Stimulated activated naive CD8-positive, alpha-beta T cell treated with anti-CD3 and anti-CD28 coated beads, Interleukin-15, Interleukin-2, amounts not matched to agents 100 U/mL and 50 U/mL, for 24 hours (primary cell): ENCODE data around the gene LYRM7.
"Not testable (repeated sequence)": the region's sequence is repeated elsewhere in the genome, so short reads cannot be mapped to it uniquely, and the experiment has no call there.

ENCODE experiments used
- ATAC-seq: fragments of 150-1000 bp; cut with Tn5 transposase; one replicate; pipeline ENCODE4 v1.10.0; 2021
- DNase-seq: peaks from one replicate; pipeline ENCODE4 v3.0.0; 2021

The LYRM7 gene

GRCh38 chr5:131170540-131171275, at the start of gene LYRM7:
Gene LYRM7 (plus strand): TSS chr5:131170944. CDS start chr5:131171021, 77 bp downstream.
- peak; percentile 92 for DNase-seq
- ATAC-seq: peak; percentile 97

- DNase-seq, ATAC-seq: not testable (repeated sequence)
Observed at GRCh38 chr5:131127244-131127643, 43.5 kb upstream of the LYRM7 start.

GRCh38 chr5:131129306-131129705, 41.4 kb upstream of the LYRM7 start:
- DNase-seq (no peak), ATAC-seq (no peak)

GRCh38 chr5:131133091-131133490, 37.7 kb upstream of the LYRM7 start:
- not testable (repeated sequence) for DNase-seq, ATAC-seq

GRCh38 chr5:131138406-131138805, 32.3 kb upstream of the LYRM7 start:
- DNase-seq, ATAC-seq: not testable (repeated sequence)

GRCh38 chr5:131139321-131139720, 31.4 kb upstream of the LYRM7 start:
- DNase-seq (no peak), ATAC-seq (no peak)

GRCh38 chr5:131142970-131143617, 27.6 kb upstream of the LYRM7 start:
- ATAC-seq (no peak), DNase-seq (no peak)

- DNase-seq: no peak
- no peak for ATAC-seq
Observed at GRCh38 chr5:131147258-131147657, 23.5 kb upstream of the LYRM7 start.

GRCh38 chr5:131148835-131149234, 21.9 kb upstream of the LYRM7 start:
- ATAC-seq (no peak), DNase-seq (no peak)

- no peak for DNase-seq
- ATAC-seq: peak; percentile 36
Observed at GRCh38 chr5:131150408-131150807, 20.3 kb upstream of the LYRM7 start.

GRCh38 chr5:131151216-131151615, 19.5 kb upstream of the LYRM7 start:
- DNase-seq: no peak
- no peak for ATAC-seq

GRCh38 chr5:131156385-131156784, 14.4 kb upstream of the LYRM7 start:
- ATAC-seq: no peak
- no peak for DNase-seq

GRCh38 chr5:131156957-131157356, 13.8 kb upstream of the LYRM7 start:
- no peak for DNase-seq
- ATAC-seq: no peak

- no peak for DNase-seq
- ATAC-seq: no peak
Observed at GRCh38 chr5:131160134-131160533, 10.6 kb upstream of the LYRM7 start.

GRCh38 chr5:131163276-131164119, 7.2 kb upstream of the LYRM7 start:
- no peak for ATAC-seq
- DNase-seq: no peak

- peak; percentile 75 for ATAC-seq
Observed at GRCh38 chr5:131164191-131165118, 6.3 kb upstream of the LYRM7 start.

GRCh38 chr5:131165119-131165727, 5.5 kb upstream of the LYRM7 start, which contains the start of gene HINT1:
Gene HINT1 (minus strand): TSS chr5:131165256. CDS start chr5:131165205, 51 bp downstream.
- peak; percentile 90 for ATAC-seq
- DNase-seq: peak; percentile 97

More at GRCh38 chr5:131164191-131165118, 6.3 kb upstream of the LYRM7 start:
- DNase-seq: peak; percentile 71

- ATAC-seq: no peak
- DNase-seq: no peak
Observed at GRCh38 chr5:131167615-131168014, 3.1 kb upstream of the LYRM7 start.

- no peak for ATAC-seq
- DNase-seq: no peak
Observed at GRCh38 chr5:131169810-131170539, 769 bp upstream of the LYRM7 start.

GRCh38 chr5:131171276-131171810, 599 bp downstream of the LYRM7 start:
- DNase-seq (peak; percentile 28), ATAC-seq (no peak)
